Endothelial cell of umbilical vein (primary cell): Measurements from ENCODE around the gene BASP1. TPM values are rescaled to one million over a fixed set of nuclear protein-coding genes. Genes with fewer than 3 reads are reported as not detected.

Experiments
- BruUV-seq: library from RNA; stranded (reverse); fragments of 400-500 nt; replicated peaks from 2 replicates; lab custom pipeline; 2021; lab: Mats Ljungman, UMichigan
- CTCF ChIA-PET: fragments of 300-600, 350-600 bp; sonication (Branson Sonifier 250); formaldehyde crosslinking; loops from one replicate; lab custom pipeline; 2021; ENCODE audit warnings: antibody characterized with exemption, inconsistent platforms; lab: Charles Lee
- POLR2A ChIA-PET: fragments of 300-600, 350-600 bp; sonication (Branson Sonifier 250); formaldehyde crosslinking; loops from one replicate; lab custom pipeline; 2021; ENCODE audit warnings: antibody characterized with exemption, inconsistent platforms; lab: Charles Lee
- DNase-seq: peaks from one replicate; pipeline ENCODE4 v3.0.0-alpha.2; 2011; ENCODE audit warnings: low read depth, low spot score
- FAIRE-seq: peaks from 2 replicates; lab custom pipeline; 2011; peaks lifted over from hg19 to GRCh38; lab: Jason Lieb, UNC
- H2AFZ ChIP-seq: 2 replicates; pipeline ENCODE4 v1.6.0; 2012; ENCODE audit warnings: low read depth, low read length, control low read depth, inconsistent platforms
- H3K27ac ChIP-seq: 2 replicates; pipeline ENCODE4 v1.5.1; 2011; ENCODE audit warnings: low read depth, mild to moderate bottlenecking, control low read depth, low read length, moderate library complexity; ENCODE audit not compliant: insufficient read depth
- H3K27me3 ChIP-seq, 2 experiments: 2 replicates each; pipeline versions ENCODE4 v1.6.0 to v1.6.1; 2011; ENCODE audit warnings: low read length in 2 of 2, mixed read lengths in 1 of 2; ENCODE audit not compliant: control insufficient read depth in 2 of 2, insufficient read depth in 2 of 2
- H3K36me3 ChIP-seq, 2 experiments: 2 replicates in 1 of 2; 3 replicates in 1 of 2; pipeline ENCODE4 v1.5.1; 2011; ENCODE audit warnings: low read length in 2 of 2, mild to moderate bottlenecking in 1 of 2, moderate library complexity in 1 of 2; ENCODE audit not compliant: control insufficient read depth in 2 of 2, insufficient read depth in 2 of 2; ENCODE audit errors: extremely low read depth in 1 of 2
- H3K4me1 ChIP-seq: 3 replicates; pipeline ENCODE4 v1.5.1; 2011; ENCODE audit warnings: mild to moderate bottlenecking, low read length; ENCODE audit not compliant: control insufficient read depth, insufficient read depth; ENCODE audit errors: extremely low read depth
- H3K4me2 ChIP-seq: 2 replicates; pipeline ENCODE4 v1.6.1; 2011; ENCODE audit warnings: low read length, control low read depth, mixed read lengths; ENCODE audit not compliant: insufficient read depth
- H3K4me3 ChIP-seq, 3 experiments: fragments of 200-600 bp in 1 of 3; sonication (generic), shearing (Covaris generic) in 1 of 3; replicated peaks in 1 of 3; 2 replicates each; pipeline ENCODE4 v1.5.1; 2011 to 2016; ENCODE audit warnings: control low read depth in 3 of 3, low read length in 3 of 3, mild to moderate bottlenecking in 2 of 3, inconsistent platforms in 1 of 3, low read depth in 1 of 3, moderate library complexity in 1 of 3; ENCODE audit not compliant: insufficient read depth in 1 of 3
- H3K79me2 ChIP-seq: 2 replicates; pipeline ENCODE4 v1.6.0; 2012; ENCODE audit warnings: low read length, inconsistent platforms; ENCODE audit not compliant: control insufficient read depth, insufficient read depth
- H3K9ac ChIP-seq: replicated peaks from 2 replicates; pipeline ENCODE3; 2011; ENCODE audit warnings: low read length, control low read depth; ENCODE audit not compliant: insufficient read depth; ENCODE audit errors: extremely low read depth
- H3K9me1 ChIP-seq: replicated peaks from 3 replicates; pipeline ENCODE4 v1.6.0; 2011; ENCODE audit warnings: mild to moderate bottlenecking, low read length; ENCODE audit not compliant: control insufficient read depth, insufficient read depth; ENCODE audit errors: extremely low read depth
- H3K9me3 ChIP-seq: replicated peaks from 2 replicates; pipeline ENCODE4 v1.5.1; 2012; ENCODE audit warnings: low read length, inconsistent platforms; ENCODE audit not compliant: control insufficient read depth, insufficient read depth
- H4K20me1 ChIP-seq: replicated peaks from 2 replicates; pipeline ENCODE3; 2011; ENCODE audit warnings: mild to moderate bottlenecking, low read length; ENCODE audit not compliant: control insufficient read depth, insufficient read depth; ENCODE audit errors: extremely low read depth
- CTCF ChIP-seq, 2 donors: IDR thresholded peaks; 1 replicate in 1 of 2; 2 replicates in 1 of 2; pipeline ENCODE4 v1.5.1; 2011; ENCODE audit warnings: low read length in 2 of 2, mild to moderate bottlenecking in 2 of 2, moderate library complexity in 2 of 2, control low read depth in 1 of 2, inconsistent platforms in 1 of 2, low read depth in 1 of 2; ENCODE audit not compliant: insufficient read depth in 1 of 2; ENCODE audit errors: extremely low read depth in 1 of 2
- EZH2 ChIP-seq: IDR thresholded peaks from 2 replicates; pipeline ENCODE4 v1.6.1; 2012; ENCODE audit warnings: borderline replicate concordance, low read depth, mild to moderate bottlenecking, moderate library complexity, low read length, inconsistent platforms; ENCODE audit not compliant: severe bottlenecking
- FOS ChIP-seq: IDR thresholded peaks from 2 replicates; pipeline ENCODE4 v1.6.1; 2011; ENCODE audit warnings: mild to moderate bottlenecking, low read length, moderate library complexity, borderline replicate concordance; ENCODE audit not compliant: insufficient read depth
- GATA2 ChIP-seq: IDR thresholded peaks from 2 replicates; pipeline ENCODE4 v1.7.0; 2011; ENCODE audit warnings: low read depth, mild to moderate bottlenecking, moderate library complexity, mixed read lengths, low read length; ENCODE audit not compliant: insufficient read length, insufficient read depth
- JUN ChIP-seq: IDR thresholded peaks from 2 replicates; pipeline ENCODE4 v1.6.1; 2011; ENCODE audit warnings: borderline replicate concordance, low read depth; ENCODE audit not compliant: insufficient read length, insufficient read depth
- MAX ChIP-seq: IDR thresholded peaks from 2 replicates; pipeline ENCODE4 v1.6.1; 2011; ENCODE audit not compliant: insufficient read depth, insufficient read length
- MYC ChIP-seq: IDR thresholded peaks from one replicate; pipeline ENCODE4 v1.6.1; 2011; ENCODE audit warnings: mild to moderate bottlenecking, low read depth, low read length
- POLR2A ChIP-seq: IDR thresholded peaks from 2 replicates; pipeline ENCODE4 v1.6.1; 2012; ENCODE audit warnings: low read depth, mild to moderate bottlenecking, control low read depth, low read length
- POLR2AphosphoS5 ChIP-seq: IDR thresholded peaks from 2 replicates; pipeline ENCODE4 v1.6.1; 2012; ENCODE audit warnings: low read depth, mild to moderate bottlenecking, control low read depth, low read length, moderate library complexity; ENCODE audit not compliant: insufficient read depth
- dilution Hi-C: fragments of 300-500 bp; cut with MboI; formaldehyde crosslinking; loops from one replicate; pipeline ENCODE4 v1.15.0; 2019; ENCODE audit warnings: low sequenced_read_pairs; ENCODE audit not compliant: extremely low pct_ligation_motif_present
- intact Hi-C: fragments of 100-400 bp; cut with micrococcal nuclease; formaldehyde crosslinking; loops from one replicate; pipeline ENCODE4 v1.10.0; 2022
- polyA plus RNA-seq, 4 experiments: library from polyadenylated mRNA; depleted of rRNA in 3 of 4; stranded (reverse) in 3 of 4; unstranded in 1 of 4; fragments of >200 nt; gene quantifications; 2 replicates each; pipeline versions ENCODE4 v1.2.1 to v1.2.3, GENCODE V29; 2011 to 2012; ENCODE audit warnings: missing spikeins in 1 of 4
- total RNA-seq: library from RNA; stranded (reverse); gene quantifications from 2 replicates; pipeline ENCODE4 v1.2.3, GENCODE V29; 2021

Gene BASP1
- total and polyA plus RNA-seq, 2 donors (not counting 3 experiments of a cell fraction or from before 2014, with no cell fraction given), result 69.4 to 79.3 TPM

GRCh38 chr5:17233488-17233887, 16.1 kb downstream of the BASP1 start:
- intact Hi-C loops (no loop called here), dilution Hi-C loops (no loop called here)
- BruUV-seq, result no TSS peak
- Histone ChIP-seq H3K4me2 (no peak overlapping the region), H3K9me3 (no peaks in the 10 kb centered on the region), H3K27ac (no peak overlapping the region), H3K9ac (no peak overlapping the region), H3K79me2 (peaks cover 83% of the 10 kb centered on the region), H3K9me1 (no peaks in the 10 kb centered on the region), H4K20me1 (no peaks in the 10 kb centered on the region), H3K27me3 (no peaks in the 10 kb centered on the region), H2AFZ (no peak overlapping the region), H3K36me3 (no peaks in the 10 kb centered on the region), H3K4me3 (no peak overlapping the region), H3K4me1 (peaks cover 31% of the 10 kb centered on the region)
- no peak for TF ChIP-seq CTCF (IDR thresholded peaks at IDR 0.05; ENCODE audit: extremely low read depth in 1 of 2, insufficient read depth in 1 of 2, low read depth in 1 of 2, low read length in 2 of 2)
- TF ChIP-seq EZH2, result no peak
- no peak for TF ChIP-seq POLR2AphosphoS5
- no peak for TF ChIP-seq JUN
- no peak for TF ChIP-seq FOS
- no peak for TF ChIP-seq MAX
- TF ChIP-seq POLR2A, result no peak
- no peak for TF ChIP-seq MYC
- no peak for TF ChIP-seq GATA2
- FAIRE-seq (no peak), DNase-seq (no peak)
- ChIA-PET POLR2A (no interaction called here), CTCF (interaction anchor here (1.2 to 2.7 kb wide), 2 partner anchors 17 to 18 kb away, joined by 3 to 15 read pairs; no protein-coding TSS in a partner anchor)
